Stimulated activated CD8-positive, alpha-beta memory T cell treated with anti-CD3 and anti-CD28 coated beads, Interleukin-4, amount 100 ng/mL, for 48 hours (primary cell): ENCODE measurements around the gene MROH7.

Experiments used
- DNase-seq: peaks from one replicate; pipeline ENCODE4 v3.0.0-alpha.2; 2020

MROH7 gene

DNA sequence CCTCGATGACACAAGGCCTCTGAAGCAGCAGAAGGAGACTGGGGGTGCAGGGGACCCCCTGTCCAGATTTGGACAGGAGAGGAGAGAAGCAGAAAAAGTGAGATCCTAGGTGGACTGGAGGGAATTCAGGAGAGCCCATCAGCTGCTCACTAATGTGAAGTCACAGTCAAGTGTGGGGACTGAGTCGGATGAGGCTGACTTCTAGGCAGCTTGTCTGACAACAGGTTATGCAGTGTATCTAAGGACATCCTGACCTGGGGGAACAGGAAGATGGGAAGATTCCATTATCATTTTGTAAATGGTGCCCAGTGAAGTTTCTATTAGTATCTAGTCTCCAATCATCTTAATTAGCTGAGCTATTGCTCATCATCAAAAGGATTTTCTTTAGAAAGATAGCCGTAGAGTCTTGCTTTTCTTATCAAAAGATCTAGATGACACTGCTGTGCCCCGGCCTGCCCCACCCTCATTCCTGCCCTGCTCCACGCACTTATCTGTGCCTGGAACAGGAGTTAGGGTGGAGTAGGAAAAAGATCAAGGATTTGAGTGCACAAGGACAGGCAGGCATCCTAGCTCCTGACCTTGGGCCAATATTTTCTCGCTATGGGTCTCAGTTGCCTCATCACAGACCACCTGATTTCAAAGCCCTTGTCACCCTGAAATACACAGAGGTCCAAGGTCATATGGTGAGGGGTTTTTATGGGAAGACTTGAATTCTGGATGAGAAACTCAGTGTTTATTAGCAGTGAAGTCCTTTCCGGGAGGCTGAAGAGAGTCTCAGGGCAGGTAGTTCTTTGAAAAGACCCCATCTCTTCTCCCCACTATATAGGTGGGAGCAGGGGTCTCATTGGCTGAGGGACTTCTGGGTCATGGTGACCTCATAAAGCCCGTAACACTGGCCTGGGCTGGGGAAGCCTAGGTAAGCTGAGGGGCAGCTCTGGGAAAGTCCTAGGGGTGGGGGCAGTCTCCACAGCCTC is at the start of gene MROH7:
TSS of gene MROH7 (plus strand) at position 924 of the 974 bp plus-strand sequence. CDS start 11,141 bp downstream, outside the sequence.
- DNase-seq: no peak

DNA sequence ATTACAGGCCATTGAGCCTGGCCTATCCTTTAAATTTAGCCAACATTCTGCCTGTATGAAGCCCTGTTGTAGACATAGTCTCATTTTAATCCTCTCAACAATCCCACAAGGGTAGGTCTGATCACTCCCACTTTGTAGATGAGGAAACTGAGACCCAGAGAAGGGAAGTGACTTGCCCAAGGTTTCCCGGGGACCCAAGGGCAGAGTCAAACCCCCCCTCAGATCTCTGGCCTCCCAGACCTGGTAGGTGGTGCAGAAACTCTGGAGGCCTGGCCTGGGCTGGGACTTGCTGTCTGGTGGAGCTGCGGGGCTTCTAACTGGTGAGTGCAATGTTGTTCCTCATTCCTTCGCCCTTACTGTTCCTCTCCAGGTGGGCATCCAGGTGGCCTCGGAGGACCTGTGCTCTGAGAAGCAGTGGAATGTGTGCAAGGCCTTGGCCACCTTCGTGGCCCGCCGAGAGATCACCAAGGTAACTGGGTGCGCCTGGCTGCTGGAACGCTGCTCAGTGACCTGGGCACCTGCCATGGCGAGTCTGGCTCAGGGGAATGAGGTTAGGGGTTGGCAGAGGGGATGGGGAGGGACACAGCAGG is 47.9 kb upstream of the MROH7 start:
- no peak for DNase-seq

DNA sequence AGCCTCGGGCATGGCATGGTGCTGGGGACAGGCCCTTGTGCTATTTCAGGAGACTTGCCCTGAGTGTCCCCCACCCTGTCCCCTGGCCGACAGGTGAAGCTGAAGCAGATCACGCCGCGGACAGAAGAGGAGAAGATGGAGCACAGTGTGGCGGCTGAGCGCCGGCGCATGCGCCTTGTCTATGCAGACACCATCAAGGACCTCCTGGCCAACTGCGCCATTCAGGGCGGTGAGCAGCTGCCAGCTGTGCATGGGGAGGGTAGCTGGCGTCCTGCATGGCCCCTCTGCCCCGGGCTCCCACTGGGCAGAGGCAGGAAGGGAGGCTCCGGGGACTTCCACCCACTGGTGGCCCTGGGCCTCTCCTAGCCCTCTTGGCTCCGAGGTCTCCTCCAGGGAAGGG is 47.1 kb upstream of the MROH7 start:
- DNase-seq: no peak

DNA sequence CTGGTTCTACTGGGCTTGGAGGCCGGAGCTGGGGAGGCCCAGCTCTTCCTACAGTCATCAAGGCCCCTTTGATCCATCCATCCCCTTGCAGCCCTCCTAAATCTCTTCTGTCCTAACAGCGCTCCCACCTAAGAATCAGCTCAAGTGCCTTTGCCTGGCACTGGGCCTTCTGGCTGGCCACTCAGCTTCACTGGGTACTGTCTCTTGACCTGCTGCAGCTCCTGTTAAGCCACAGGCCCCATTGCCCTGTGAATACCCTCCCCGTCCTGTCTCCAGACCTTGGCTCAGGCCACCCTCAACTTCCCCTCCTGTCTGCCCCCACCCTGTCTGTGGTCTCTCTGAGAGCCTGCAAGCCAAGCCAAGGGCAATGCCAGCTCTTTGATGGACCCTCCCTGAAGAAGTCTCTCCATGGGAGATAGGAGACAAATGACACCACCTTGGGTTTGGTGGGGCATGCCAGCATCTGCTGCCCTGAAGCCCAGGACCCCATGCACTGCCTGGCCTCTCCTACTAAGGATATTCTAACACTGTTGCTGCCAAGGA is 45.6 kb upstream of the MROH7 start:
- no peak for DNase-seq

DNA sequence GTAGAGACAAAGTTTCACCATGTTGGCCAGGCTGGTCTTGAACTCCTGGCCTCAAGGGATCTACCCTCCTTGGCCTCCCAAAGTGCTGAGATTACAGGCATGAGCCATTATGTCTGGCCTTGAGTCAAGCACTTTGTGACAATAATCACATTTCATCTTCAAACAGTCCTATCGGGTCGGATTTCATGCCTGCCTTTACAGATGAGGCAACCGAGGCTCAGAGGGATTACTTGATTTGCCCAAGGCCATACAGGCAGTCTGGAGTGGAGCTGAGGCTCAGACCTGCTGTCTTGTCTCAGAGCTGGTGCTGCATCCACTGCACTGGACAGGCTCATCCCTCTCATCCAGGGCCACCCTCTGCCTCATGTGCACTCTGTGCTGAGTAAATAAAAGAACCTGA is 44.8 kb upstream of the MROH7 start:
- no peak for DNase-seq

DNA sequence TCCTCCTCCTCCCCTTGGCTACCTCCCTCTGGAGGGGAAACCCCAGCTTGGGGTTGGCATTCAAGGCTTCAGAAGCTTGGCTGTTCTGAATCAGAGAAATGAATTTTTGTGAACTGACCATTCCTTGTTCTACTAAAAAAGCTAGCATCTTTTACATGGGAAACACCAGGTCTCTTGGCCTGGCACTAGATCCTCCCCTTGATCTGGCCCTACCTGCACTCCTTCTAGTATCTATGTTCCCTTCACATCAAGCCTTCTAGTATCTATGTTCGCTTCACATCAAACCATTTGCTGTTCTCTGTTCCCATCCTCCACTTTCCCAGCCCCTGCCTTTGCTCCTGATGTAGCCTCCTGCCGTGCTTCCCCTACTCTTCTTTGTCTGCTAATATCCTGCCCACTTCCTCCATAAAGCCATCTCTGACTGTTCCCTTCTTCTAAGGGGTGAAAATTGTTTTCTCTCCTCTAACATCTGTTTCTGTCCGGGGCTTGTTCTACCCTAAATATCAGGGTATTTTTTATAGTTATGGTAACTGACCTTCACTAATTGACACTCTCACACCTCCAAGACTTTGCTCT is 44.0 kb upstream of the MROH7 start:
- DNase-seq: no peak

DNA sequence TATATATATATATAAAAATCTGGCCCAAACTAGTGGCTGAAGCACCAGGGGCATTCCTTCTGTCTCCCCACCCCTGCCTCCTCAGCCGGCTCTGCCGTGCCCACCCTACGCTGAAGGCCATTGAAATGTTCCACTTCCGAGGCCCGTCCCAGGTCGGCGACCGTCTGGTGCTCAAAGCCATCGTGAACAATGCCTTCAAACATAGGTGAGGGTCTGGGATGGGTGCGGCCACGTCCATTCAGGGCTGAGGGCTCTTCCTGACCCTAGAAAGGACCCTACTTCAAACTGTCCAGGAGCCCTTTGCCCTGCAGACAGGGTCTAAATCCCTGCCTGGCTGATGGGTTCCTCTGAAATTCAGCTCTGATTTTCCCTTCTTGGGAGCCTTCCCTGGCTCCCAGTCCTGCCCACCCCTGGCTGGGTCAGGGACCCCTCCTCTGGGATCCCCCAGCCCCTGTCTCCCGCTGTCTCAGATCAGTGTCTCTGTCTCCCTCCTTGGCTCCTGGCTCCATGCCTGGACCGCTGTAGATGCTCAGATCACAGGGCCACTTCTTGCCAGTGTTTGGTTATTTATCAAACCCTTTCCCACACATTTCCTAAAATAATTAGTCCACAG is 42.3 kb upstream of the MROH7 start:
- no peak for DNase-seq

DNA sequence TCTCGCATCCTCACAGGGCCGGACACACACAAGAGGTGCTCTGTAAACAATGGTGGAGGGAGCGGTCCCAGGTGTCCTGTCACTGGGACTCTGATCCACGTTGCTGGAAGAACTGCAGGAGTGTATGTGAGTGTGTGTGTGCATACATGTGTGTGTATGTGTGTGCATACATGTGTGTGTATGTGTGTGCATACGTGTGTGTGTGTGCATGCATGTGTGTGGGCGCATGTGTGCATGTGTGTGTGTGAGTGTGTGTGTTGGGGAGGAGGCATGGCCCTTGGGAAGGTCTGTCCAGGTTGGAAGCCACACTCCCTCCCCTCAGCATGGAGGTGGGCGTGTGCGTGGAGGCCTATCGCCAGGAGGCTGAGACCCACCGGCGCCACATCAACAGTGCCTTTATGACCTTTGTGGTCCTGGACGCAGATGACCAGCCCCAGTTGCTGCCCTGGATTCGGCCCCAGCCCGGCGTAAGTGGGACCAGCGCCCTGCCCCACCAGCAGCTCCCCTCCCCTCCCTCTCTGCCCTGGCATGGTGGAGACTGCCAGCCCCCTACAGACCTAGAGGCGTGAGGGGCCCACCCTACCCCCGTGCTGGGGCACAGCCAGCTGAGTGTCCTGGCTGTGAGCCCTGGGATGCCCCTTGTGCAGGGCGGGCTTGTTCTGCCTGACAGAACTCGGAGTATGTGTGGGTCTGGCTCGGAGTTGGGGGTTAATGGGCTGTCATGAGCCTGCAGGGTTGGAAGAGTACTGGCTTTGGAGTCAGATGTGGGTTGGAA is 40.5 kb upstream of the MROH7 start:
- DNase-seq: no peak

DNA sequence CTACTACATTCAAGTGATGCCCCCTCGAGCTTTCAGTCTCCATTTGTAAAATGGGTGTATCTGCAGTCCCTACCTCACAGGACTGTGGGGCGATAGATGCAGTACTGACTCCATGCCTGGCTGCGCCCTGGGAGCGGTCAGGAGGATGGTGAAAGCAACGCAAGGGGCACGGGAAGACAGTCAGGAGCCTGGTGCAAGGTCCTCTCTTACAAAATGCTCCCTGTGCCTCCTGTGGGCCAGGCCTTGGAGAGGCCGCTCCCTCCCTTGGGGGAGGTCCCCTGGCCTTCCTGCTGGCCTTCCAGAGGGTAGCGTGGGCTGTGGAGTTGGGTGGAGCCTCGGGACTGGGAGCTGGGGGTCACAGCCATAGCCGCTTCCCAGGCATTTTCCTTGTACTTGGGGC is 39.9 kb upstream of the MROH7 start:
- DNase-seq: no peak

DNA sequence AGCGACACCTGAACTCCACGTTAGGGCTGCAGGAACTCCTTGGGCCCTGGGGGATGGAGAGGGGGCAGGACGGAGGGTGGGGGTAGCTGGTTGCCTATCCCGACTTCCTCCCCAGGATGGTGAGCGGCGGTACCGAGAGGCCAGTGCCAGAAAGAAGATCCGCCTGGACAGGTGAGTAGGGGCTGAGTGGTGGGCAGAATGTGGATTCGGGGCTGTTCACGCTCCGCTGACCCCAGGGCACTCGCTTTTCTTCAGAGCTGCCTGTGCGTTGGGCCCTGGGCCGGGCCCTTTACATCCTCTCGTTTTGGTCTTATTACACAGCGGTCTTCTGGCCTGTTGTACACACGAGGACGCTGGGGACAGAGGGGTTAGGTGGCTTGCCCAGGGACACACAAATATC is 39.0 kb upstream of the MROH7 start:
- no peak for DNase-seq

DNA sequence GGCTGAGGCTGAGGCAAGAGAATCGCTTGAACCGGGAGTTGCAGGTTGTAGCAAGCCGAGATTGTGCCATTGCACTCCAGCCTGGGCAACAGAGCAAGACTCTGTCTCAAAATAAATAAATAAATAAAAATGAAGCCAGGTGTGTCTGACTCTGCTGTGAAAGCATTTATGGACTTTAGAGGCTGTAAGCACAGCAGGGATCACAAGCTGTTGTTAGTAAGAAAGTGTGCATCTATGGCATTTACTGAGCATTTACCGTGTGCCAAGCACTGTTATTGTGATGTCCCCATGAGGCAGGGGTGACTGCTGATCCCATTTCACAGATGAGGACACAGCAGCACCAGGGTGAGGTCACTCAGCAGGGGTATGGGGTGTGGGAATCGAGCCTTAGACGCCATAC is 38.3 kb upstream of the MROH7 start:
- DNase-seq: no peak

DNA sequence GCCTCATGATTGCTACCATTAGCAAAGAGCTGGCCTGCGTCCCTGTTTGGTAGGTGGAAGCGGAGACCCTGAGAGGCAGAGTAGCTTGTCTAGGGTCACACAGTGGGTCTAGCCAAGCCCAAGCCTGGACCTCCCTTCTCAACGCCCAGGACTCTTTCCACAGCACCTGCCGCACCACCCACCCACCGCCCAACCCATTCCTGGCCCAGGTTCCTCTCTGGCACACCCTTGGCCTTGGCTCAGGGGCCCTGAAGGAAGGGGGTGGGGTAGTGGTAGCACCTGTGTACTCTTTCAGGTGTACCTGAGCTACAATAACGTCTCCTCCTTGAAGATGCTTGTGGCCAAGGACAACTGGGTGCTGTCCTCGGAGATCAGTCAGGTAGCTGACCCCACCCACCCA is 37.5 kb upstream of the MROH7 start:
- DNase-seq: no peak

DNA sequence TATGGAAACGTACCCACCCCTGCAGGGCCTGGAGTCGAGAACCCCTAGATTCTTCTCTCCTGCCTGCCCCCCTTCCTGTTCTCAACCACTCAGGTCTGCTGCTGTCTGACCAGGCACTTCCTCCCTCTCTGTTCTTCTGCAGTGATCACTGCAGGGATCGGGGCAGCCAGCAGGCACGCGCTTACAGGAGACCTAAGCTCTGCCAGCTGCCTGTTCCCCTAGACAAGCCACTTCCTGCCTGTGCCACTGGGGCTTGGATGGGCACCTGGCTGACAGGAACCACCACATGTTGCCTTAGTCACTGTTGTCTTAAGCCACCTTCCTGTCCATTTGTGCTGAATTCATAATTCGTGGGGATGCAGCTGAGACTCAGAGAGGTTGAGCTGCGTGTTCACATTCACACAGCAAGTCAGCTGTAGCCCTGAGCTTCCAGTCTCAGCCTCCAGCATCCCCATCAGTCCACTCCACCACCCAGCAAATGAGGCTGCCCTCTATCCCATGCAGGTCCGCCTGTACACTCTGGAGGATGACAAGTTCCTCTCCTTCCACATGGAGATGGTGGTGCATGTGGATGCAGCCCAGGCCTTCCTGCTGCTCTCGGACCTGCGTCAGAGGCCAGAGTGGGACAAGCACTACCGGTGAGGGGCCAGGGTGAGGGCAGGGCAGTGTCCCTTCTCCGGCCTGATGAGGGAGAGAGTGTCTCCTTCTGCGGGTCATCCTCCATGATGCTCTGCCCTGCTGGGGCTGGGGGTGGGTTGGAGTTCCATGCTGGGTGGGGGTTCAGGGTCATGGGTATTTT is 36.8 kb upstream of the MROH7 start:
- peak; percentile 32 for DNase-seq

DNA sequence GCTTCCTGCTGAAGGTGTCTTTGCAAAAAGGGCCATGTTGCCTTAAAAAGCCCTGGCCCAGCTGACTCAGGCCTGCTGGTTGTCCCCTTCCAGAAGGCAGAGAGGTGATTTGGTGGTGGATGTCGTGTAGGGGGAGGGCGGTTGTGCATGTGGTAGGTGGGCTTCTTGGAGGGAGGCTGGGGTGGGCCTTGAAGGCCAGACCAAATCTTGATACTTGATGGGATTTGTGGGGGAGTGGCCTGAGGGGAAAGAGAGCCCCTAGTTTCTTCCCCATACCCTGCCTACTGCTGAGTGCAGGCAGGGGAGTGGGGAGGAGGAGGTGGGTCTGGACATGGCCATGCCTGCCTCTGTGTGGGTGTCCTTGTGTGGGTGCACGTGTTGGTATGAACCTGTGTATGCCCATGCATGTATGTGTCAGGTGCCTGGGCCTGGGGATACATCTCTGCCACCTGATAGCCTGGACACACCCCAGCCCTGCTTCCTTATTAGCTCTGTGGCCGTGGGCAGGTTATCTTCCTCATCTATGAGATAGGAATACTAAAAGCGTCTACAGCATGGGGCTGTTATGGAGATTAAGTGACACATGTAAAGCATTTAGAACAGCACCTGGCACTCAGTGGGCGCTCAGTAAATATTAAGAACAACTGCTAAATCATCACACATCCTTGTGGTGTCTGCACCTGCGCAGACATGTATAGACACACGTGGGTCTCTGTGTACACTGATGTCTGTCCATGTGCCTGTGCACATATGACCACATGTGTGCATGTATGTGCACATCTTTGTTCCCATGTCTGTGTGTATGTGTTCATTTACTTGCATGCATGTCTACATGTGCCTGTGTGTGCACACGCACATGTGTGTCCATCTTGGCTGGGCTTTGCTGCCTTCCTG is 35.2 kb upstream of the MROH7 start:
- no peak for DNase-seq

DNA sequence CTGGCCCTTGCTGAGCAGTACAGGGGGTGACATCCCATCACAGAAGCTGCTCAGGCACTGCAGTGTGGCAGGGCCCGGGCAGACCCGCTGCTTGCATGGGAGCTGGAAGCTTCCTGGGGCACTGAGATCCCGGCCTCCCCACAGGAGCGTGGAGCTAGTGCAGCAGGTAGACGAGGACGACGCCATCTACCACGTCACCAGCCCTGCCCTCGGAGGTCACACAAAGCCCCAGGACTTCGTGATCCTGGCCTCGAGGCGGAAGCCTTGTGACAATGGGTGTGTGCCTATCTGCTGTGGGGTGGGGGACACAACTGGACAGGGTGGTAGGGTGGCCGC is 34.6 kb upstream of the MROH7 start:
- no peak for DNase-seq

DNA sequence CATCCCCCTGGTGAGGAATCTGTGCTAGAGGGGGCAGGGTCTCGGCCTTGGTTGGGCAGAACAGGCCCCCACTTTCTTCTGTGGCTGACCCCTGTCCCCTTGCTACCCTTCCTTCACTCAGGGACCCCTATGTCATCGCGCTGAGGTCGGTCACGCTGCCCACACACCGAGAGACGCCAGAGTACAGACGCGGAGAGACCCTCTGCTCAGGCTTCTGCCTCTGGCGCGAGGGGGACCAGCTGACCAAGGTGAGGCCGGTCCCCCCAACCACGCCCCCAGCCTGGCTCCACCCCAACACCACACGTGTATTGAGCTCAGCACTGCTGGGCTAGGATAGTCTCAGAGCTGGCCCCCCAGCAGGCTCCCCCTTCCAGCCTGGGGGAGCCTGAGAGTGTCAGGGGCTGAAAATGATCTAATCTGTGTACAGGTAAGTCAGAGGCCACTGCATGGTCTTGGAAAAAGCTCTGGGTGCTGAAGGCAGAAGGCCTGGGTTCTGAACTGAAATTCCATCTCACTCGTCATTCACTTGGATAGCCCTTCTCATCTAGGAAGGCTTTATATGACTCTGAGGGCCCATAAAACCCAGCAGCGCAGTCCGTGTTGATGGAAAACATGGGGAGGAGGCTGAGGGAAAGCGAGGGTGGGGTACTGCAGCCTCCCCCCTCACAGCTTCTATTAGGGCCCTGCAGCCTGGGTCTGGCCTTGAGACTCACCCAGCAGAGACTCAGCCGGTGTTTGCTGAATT is 33.6 kb upstream of the MROH7 start:
- DNase-seq: no peak

DNA sequence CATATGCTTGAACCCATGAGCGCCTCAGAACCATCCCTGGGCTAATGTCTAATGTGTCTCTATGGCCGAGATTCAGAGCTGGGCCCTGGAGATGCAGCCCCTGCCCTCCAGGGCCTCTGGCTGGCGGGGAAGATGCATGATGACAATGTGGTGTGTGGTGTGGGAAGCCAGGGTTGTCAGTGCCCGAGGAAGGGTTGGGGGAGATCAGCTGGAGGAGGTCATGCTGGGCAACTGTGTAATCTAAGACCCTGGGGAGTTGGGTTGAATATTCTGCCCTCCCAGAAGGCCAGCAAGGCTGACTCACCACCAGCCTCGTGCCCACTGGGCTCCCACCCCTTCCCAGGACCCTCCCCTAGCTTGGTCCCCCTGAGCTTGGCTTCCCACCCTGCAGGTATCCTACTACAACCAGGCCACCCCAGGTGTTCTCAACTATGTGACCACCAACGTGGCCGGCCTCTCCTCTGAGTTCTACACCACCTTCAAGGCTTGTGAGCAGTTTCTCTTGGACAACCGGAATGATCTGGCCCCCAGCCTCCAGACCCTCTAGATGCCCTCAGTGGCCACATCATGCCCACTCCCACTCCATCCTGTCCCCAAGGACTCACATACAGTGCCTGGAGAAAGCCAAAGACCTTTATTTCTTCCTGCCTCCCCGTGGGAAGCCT is 32.9 kb upstream of the MROH7 start:
- DNase-seq: no peak

DNA sequence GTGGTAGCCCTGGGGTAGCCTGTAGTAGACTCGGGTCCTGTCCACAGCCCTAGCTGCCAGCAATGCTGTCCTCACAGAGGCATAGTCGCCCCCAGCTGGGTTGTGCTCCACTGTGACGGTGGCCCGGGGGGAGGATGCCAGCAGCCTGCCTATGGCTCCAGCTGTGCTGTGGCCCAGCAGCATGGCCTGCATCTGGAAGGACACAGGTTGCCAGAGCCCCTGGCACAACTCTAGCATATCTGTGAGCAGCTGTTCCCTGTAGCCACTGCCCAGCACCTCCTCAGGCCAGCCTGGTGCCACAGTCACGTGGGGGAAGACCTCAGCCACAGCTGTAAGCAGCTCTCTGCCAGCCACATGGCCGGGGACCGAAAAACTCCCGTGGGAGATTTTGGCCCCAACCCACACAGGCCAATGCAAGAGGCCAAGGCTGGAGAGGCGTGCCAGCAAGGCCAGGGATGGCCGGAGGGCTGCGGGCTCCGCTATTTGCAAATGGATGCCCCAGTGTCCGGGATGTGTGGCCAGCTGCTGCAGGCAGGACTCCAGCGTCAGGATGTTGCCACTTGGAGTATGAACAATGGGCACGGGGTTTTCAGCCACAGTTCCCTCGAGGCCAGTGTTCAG is 32.2 kb upstream of the MROH7 start:
- no peak for DNase-seq

DNA sequence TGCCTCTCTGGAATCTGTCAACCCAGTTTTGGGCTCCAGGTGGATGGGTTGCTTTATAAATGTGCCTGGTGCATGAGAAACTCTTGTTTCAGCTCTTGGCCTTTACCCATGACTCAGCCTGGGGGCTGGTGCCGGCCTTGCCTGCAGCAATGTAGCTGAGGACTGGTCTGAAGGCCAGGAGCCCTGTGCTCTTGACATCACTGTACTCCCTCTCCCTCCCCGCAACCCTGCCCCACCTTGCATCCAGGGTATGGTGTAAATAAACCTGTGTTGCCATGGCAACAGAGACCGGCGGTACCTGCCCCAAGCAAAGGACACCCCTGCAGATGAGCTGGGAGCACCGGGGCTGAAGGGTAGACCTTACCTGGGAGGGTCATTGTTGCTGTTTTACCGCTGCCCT is 31.5 kb upstream of the MROH7 start:
- DNase-seq: no peak
